NCI-H2171 treated with DMSO at 0.1 percent for 48 hours (cell line): ENCODE data around the gene AMTN.

Source experiments
- DNase-seq: peaks from one replicate; lab custom pipeline; 2025; lab: John Stamatoyannopoulos, UW

Gene AMTN

GRCh38 chr4:70564033-70564432 lies 45.7 kb downstream of the AMTN start:
- DNase-seq, result no peak

- DNase-seq, result no peak
These were observed 52.4 kb downstream of the AMTN start for GRCh38 chr4:70570796-70571195.

GRCh38 chr4:70571772-70572171 lies 53.4 kb downstream of the AMTN start:
- no peak for DNase-seq

GRCh38 chr4:70575964-70576363 lies 57.6 kb downstream of the AMTN start:
- no peak for DNase-seq

- no peak for DNase-seq
These were observed 59.0 kb downstream of the AMTN start for GRCh38 chr4:70577220-70577927.

- no peak for DNase-seq
These were observed 63.6 kb downstream of the AMTN start for GRCh38 chr4:70581980-70582379.
